SK-N-SH treated with all-trans-retinoic acid at 6 μM for 48 hours (cell line): Measurements from ENCODE around the gene LGI2.

ENCODE experiments used
- ATAC-seq: fragments of 200-7000 bp; cut with Tn5 transposase; 3 replicates; pipeline ENCODE4 v1.9.1; 2020; ENCODE audit warnings: mild to moderate bottlenecking, moderate library complexity
- ARNTL ChIP-seq: fragments of 450-650 bp; formaldehyde crosslinking; IDR thresholded peaks from 2 replicates; pipeline ENCODE4 v1.5.0; 2020; ENCODE audit warnings: low read depth, mild to moderate bottlenecking, moderate library complexity, borderline replicate concordance
- BACH2 ChIP-seq: fragments of 250-450 bp; sonication (Bioruptor Pico); IDR thresholded peaks from 2 replicates; pipeline ENCODE4 v1.9.0; 2021; ENCODE audit warnings: mild to moderate bottlenecking, borderline replicate concordance
- CSDC2 ChIP-seq: fragments of 250-450 bp; sonication (Bioruptor Pico); IDR thresholded peaks from 2 replicates; pipeline ENCODE4 v1.5.0; 2020; ENCODE audit warnings: mild to moderate bottlenecking, moderate library complexity
- ESRRG ChIP-seq: fragments of 250-450 bp; sonication (Bioruptor Pico); IDR thresholded peaks from 2 replicates; pipeline ENCODE4 v1.6.1; 2021; ENCODE audit warnings: mild to moderate bottlenecking
- GLIS3 ChIP-seq: fragments of 250-450 bp; sonication (Bioruptor Pico); IDR thresholded peaks from 2 replicates; pipeline ENCODE4 v1.5.0; 2020; ENCODE audit warnings: mild to moderate bottlenecking, moderate library complexity
- OSR1 ChIP-seq: fragments of 250-450 bp; sonication (Bioruptor Pico); IDR thresholded peaks from 2 replicates; pipeline ENCODE4 v1.8.0; 2022; ENCODE audit warnings: moderate library complexity, mild to moderate bottlenecking, inconsistent platforms
- PPARA ChIP-seq: fragments of 250-450 bp; sonication (Bioruptor Pico); IDR thresholded peaks from 2 replicates; pipeline ENCODE4 v1.5.0; 2020; ENCODE audit warnings: mild to moderate bottlenecking, borderline replicate concordance
- RARB ChIP-seq: fragments of 250-450 bp; sonication (Bioruptor Pico); IDR thresholded peaks from 2 replicates; pipeline ENCODE4 v1.8.0; 2021; ENCODE audit warnings: mild to moderate bottlenecking, moderate library complexity
- SNAI2 ChIP-seq: fragments of 250-450 bp; sonication (Bioruptor Pico); IDR thresholded peaks from 2 replicates; pipeline ENCODE4 v1.5.0; 2020; ENCODE audit warnings: mild to moderate bottlenecking, moderate library complexity
- TCF4 ChIP-seq: fragments of 250-450 bp; sonication (Bioruptor Pico); IDR thresholded peaks from 2 replicates; pipeline ENCODE4 v1.8.0; 2021; ENCODE audit warnings: mild to moderate bottlenecking, moderate library complexity, borderline replicate concordance
- TOX ChIP-seq: fragments of 250-450 bp; sonication (Bioruptor Pico); IDR thresholded peaks from 2 replicates; pipeline ENCODE4 v1.8.0; 2021; ENCODE audit warnings: mild to moderate bottlenecking, moderate library complexity, borderline replicate concordance
- ZFP3 ChIP-seq: fragments of 250-450 bp; sonication (Bioruptor Pico); IDR thresholded peaks from 2 replicates; pipeline ENCODE4 v1.5.0; 2020; ENCODE audit warnings: mild to moderate bottlenecking, moderate library complexity
- ZFP30 ChIP-seq: fragments of 450-650 bp; formaldehyde crosslinking; IDR thresholded peaks from 2 replicates; pipeline ENCODE4 v1.5.0; 2022; ENCODE audit warnings: mild to moderate bottlenecking, moderate library complexity
- ZNF565 ChIP-seq: fragments of 450-650 bp; formaldehyde crosslinking; conservative IDR thresholded peaks from 2 replicates; pipeline ENCODE4 v1.5.0; 2020; ENCODE audit warnings: low read depth, mild to moderate bottlenecking, moderate library complexity
- ZNF8 ChIP-seq: fragments of 450-650 bp; formaldehyde crosslinking; IDR thresholded peaks from 2 replicates; pipeline ENCODE4 v1.5.0; 2020; ENCODE audit warnings: mild to moderate bottlenecking, moderate library complexity
- TF ChIP-seq, protein P1 (sequence below): fragments of 250-450 bp; sonication (Bioruptor Pico); IDR thresholded peaks from 2 replicates; pipeline ENCODE4 v1.5.1; 2021; ENCODE audit warnings: mild to moderate bottlenecking, moderate library complexity
- TF ChIP-seq, protein P2 (sequence below): fragments of 250-450 bp; sonication (Bioruptor Pico); IDR thresholded peaks from 2 replicates; pipeline ENCODE4 v1.5.1; 2020; ENCODE audit warnings: low read depth, mild to moderate bottlenecking, moderate library complexity
- TF ChIP-seq, protein P3 (sequence below): fragments of 250-450 bp; sonication (Bioruptor Pico); IDR thresholded peaks from 2 replicates; pipeline ENCODE4 v1.8.0; 2021; ENCODE audit warnings: low read depth, mild to moderate bottlenecking, moderate library complexity, borderline replicate concordance
- TF ChIP-seq, protein P4 (sequence below): fragments of 250-450 bp; sonication (Bioruptor Pico); IDR thresholded peaks from 2 replicates; pipeline ENCODE4 v1.8.0; 2020; ENCODE audit warnings: mild to moderate bottlenecking, moderate library complexity, borderline replicate concordance
- TF ChIP-seq, protein P5 (sequence below): fragments of 250-450 bp; sonication (Bioruptor Pico); IDR thresholded peaks from 2 replicates; pipeline ENCODE4 v1.5.0; 2020; ENCODE audit warnings: mild to moderate bottlenecking, moderate library complexity

LGI2 gene

DNA sequence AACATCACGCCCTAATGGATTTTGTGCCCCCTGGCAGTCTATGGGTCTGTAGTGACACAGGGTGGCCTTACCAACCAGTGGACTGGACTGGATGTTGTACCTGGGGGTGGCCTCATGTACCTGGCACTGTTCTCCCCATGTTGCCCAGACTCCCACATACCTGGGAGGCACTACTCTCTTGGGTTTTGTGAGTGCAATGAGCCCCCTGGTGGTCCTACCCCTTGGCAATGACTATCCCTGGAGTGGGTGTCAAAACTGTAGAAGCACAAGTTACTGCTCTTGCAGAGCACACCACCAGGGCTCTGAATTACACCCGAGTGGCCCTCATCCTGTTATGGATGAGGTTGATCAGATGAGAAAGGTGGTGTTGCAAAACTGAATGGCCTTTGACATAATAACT lies 60.1 kb downstream of the LGI2 start:
- no peak for ATAC-seq
- TF ChIP-seq BACH2 (CRISPR knock-in tag) (no peak), ZFP3 (CRISPR knock-in tag) (no peak), TOX (no peak), ARNTL (CRISPR knock-in tag) (no peak), RARB (CRISPR knock-in tag) (no peak), GLIS3 (no peak), ZFP30 (CRISPR knock-in tag) (no peak), ESRRG (no peak), ZNF8 (no peak), PPARA (CRISPR knock-in tag) (no peak), SNAI2 (CRISPR knock-in tag) (no peak), CSDC2 (CRISPR knock-in tag) (no peak), OSR1 (CRISPR knock-in tag) (no peak), ZNF565 (no peak), TCF4 (no peak)
- TF ChIP-seq, protein P1, sequence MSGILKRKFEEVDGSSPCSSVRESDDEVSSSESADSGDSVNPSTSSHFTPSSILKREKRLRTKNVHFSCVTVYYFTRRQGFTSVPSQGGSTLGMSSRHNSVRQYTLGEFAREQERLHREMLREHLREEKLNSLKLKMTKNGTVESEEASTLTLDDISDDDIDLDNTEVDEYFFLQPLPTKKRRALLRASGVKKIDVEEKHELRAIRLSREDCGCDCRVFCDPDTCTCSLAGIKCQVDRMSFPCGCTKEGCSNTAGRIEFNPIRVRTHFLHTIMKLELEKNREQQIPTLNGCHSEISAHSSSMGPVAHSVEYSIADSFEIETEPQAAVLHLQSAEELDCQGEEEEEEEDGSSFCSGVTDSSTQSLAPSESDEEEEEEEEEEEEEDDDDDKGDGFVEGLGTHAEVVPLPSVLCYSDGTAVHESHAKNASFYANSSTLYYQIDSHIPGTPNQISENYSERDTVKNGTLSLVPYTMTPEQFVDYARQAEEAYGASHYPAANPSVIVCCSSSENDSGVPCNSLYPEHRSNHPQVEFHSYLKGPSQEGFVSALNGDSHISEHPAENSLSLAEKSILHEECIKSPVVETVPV (CRISPR knock-in tag): no peak
- TF ChIP-seq, protein P2, sequence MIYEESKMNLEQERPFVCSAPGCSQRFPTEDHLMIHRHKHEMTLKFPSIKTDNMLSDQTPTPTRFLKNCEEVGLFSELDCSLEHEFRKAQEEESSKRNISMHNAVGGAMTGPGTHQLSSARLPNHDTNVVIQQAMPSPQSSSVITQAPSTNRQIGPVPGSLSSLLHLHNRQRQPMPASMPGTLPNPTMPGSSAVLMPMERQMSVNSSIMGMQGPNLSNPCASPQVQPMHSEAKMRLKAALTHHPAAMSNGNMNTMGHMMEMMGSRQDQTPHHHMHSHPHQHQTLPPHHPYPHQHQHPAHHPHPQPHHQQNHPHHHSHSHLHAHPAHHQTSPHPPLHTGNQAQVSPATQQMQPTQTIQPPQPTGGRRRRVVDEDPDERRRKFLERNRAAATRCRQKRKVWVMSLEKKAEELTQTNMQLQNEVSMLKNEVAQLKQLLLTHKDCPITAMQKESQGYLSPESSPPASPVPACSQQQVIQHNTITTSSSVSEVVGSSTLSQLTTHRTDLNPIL (CRISPR knock-in tag): no peak
- TF ChIP-seq, protein P3, sequence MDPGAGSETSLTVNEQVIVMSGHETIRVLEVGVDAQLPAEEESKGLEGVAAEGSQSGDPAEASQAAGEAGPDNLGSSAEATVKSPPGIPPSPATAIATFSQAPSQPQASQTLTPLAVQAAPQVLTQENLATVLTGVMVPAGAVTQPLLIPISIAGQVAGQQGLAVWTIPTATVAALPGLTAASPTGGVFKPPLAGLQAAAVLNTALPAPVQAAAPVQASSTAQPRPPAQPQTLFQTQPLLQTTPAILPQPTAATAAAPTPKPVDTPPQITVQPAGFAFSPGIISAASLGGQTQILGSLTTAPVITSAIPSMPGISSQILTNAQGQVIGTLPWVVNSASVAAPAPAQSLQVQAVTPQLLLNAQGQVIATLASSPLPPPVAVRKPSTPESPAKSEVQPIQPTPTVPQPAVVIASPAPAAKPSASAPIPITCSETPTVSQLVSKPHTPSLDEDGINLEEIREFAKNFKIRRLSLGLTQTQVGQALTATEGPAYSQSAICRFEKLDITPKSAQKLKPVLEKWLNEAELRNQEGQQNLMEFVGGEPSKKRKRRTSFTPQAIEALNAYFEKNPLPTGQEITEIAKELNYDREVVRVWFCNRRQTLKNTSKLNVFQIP (CRISPR knock-in tag): no peak
- TF ChIP-seq, protein P4, sequence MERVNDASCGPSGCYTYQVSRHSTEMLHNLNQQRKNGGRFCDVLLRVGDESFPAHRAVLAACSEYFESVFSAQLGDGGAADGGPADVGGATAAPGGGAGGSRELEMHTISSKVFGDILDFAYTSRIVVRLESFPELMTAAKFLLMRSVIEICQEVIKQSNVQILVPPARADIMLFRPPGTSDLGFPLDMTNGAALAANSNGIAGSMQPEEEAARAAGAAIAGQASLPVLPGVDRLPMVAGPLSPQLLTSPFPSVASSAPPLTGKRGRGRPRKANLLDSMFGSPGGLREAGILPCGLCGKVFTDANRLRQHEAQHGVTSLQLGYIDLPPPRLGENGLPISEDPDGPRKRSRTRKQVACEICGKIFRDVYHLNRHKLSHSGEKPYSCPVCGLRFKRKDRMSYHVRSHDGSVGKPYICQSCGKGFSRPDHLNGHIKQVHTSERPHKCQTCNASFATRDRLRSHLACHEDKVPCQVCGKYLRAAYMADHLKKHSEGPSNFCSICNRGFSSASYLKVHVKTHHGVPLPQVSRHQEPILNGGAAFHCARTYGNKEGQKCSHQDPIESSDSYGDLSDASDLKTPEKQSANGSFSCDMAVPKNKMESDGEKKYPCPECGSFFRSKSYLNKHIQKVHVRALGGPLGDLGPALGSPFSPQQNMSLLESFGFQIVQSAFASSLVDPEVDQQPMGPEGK (CRISPR knock-in tag): no peak
- TF ChIP-seq, all 23 proteins: peak for 0

DNA sequence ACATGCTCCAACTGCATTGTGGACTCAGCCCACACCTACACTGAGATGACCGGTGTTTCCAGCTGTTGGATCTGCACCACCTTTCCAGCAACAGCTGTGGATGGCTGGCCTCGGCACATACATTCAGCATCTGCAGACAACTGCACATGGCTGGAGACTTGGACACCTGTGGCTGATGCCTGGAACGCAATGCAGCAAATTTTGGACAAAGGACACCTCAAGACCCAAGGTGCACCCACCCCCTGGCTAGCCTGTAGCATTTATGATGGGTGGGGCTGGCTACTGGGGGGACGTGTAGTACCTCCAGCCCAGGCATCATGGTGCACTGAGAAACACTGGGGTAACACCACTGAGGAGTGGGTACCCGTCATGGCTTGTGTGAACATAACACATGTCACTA lies 60.6 kb downstream of the LGI2 start:
- TF ChIP-seq CSDC2 (CRISPR knock-in tag): no peak
- TF ChIP-seq ESRRG: no peak
- no peak for TF ChIP-seq OSR1 (CRISPR knock-in tag)
- TF ChIP-seq, protein P2 (CRISPR knock-in tag): no peak
- no peak for TF ChIP-seq ZFP30 (CRISPR knock-in tag)
- TF ChIP-seq ZNF8: no peak
- TF ChIP-seq, protein P1 (CRISPR knock-in tag): no peak
- TF ChIP-seq, protein P5, sequence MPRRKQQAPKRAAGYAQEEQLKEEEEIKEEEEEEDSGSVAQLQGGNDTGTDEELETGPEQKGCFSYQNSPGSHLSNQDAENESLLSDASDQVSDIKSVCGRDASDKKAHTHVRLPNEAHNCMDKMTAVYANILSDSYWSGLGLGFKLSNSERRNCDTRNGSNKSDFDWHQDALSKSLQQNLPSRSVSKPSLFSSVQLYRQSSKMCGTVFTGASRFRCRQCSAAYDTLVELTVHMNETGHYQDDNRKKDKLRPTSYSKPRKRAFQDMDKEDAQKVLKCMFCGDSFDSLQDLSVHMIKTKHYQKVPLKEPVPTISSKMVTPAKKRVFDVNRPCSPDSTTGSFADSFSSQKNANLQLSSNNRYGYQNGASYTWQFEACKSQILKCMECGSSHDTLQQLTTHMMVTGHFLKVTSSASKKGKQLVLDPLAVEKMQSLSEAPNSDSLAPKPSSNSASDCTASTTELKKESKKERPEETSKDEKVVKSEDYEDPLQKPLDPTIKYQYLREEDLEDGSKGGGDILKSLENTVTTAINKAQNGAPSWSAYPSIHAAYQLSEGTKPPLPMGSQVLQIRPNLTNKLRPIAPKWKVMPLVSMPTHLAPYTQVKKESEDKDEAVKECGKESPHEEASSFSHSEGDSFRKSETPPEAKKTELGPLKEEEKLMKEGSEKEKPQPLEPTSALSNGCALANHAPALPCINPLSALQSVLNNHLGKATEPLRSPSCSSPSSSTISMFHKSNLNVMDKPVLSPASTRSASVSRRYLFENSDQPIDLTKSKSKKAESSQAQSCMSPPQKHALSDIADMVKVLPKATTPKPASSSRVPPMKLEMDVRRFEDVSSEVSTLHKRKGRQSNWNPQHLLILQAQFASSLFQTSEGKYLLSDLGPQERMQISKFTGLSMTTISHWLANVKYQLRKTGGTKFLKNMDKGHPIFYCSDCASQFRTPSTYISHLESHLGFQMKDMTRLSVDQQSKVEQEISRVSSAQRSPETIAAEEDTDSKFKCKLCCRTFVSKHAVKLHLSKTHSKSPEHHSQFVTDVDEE (CRISPR knock-in tag): no peak
- TF ChIP-seq ARNTL (CRISPR knock-in tag): no peak
- TF ChIP-seq SNAI2 (CRISPR knock-in tag): no peak
- TF ChIP-seq, protein P4 (CRISPR knock-in tag): no peak
- TF ChIP-seq TOX: no peak

More for the DNA sequence above, 60.6 kb downstream of the LGI2 start:
- ATAC-seq: no peak
